ENCODE results near the gene IRF9.

The IRF9 gene

DNA sequence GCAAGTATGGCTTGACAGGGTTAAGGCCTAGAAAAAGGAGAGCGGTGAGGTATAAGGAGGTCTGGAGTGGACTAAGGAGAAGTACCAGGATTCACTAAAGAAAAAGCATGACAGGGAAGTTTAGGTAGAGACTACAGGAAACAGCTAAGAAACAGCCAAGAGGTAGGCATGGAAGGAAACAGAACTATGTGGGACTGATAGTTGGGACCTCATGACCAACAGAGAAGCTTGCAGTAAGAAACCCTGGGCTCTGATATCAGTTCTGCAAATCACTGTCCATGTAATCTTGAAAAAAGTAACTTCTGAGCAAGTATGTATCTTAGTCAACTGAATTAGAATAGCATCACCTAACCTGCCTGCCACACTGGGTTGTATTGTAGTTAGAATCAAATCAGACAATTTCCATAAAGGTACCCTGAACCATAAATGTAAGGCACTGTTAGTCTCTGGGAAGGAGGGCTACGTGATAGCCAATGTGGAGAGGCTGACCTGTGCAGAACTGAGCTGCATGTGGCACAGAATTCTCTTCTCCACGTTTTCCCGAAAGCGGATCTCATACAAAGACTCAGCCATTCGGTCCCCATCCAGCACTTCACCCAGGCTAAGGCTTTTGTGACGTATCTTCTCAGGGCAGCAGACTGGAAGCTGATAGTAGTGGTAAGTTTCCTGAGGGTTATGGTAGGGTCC lies 33.3 kb downstream of the IRF9 start (continued):
- TF ChIP-seq, protein P1, sequence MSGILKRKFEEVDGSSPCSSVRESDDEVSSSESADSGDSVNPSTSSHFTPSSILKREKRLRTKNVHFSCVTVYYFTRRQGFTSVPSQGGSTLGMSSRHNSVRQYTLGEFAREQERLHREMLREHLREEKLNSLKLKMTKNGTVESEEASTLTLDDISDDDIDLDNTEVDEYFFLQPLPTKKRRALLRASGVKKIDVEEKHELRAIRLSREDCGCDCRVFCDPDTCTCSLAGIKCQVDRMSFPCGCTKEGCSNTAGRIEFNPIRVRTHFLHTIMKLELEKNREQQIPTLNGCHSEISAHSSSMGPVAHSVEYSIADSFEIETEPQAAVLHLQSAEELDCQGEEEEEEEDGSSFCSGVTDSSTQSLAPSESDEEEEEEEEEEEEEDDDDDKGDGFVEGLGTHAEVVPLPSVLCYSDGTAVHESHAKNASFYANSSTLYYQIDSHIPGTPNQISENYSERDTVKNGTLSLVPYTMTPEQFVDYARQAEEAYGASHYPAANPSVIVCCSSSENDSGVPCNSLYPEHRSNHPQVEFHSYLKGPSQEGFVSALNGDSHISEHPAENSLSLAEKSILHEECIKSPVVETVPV (CRISPR knock-in tag; IDR thresholded peaks at IDR 0.05), result no peak
- TF ChIP-seq OSR1 (CRISPR knock-in tag; IDR thresholded peaks at IDR 0.05) (no peak), TOX (CRISPR knock-in tag; IDR thresholded peaks at IDR 0.05; ENCODE audit: borderline replicate concordance) (no peak), GLIS3 (CRISPR knock-in tag; IDR thresholded peaks at IDR 0.05) (no peak), ZFP3 (CRISPR knock-in tag; IDR thresholded peaks at IDR 0.05) (no peak)

DNA sequence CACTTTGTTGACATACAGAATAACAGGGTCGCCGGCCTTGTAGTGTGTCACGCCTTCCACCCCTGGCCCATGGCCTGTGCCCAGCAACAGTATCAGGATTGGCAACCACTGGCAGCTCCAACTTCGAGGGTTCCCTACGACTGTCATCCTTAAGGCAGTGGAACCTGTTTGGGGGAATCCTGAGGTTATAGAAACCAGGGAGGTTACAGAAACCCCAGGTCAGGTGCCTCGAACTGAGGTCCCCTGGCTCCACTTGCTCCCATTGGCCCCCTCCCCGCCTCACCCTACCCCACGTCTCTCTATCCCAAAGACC lies 33.8 kb downstream of the IRF9 start:
- no peak; the same call in 2 of the 3 replicates for ATAC-seq
- TF ChIP-seq, protein P1 (CRISPR knock-in tag; IDR thresholded peaks at IDR 0.05), result no peak
- TF ChIP-seq ESRRG (CRISPR knock-in tag; IDR thresholded peaks at IDR 0.05) (no peak), TOX (CRISPR knock-in tag; IDR thresholded peaks at IDR 0.05; ENCODE audit: borderline replicate concordance) (no peak), ZFP3 (CRISPR knock-in tag; IDR thresholded peaks at IDR 0.05) (no peak), ISL1 (CRISPR knock-in tag; IDR thresholded peaks at IDR 0.05) (no peak), GLIS3 (CRISPR knock-in tag; IDR thresholded peaks at IDR 0.05) (no peak), BACH2 (CRISPR knock-in tag; IDR thresholded peaks at IDR 0.05; ENCODE audit: borderline replicate concordance) (no peak)

DNA sequence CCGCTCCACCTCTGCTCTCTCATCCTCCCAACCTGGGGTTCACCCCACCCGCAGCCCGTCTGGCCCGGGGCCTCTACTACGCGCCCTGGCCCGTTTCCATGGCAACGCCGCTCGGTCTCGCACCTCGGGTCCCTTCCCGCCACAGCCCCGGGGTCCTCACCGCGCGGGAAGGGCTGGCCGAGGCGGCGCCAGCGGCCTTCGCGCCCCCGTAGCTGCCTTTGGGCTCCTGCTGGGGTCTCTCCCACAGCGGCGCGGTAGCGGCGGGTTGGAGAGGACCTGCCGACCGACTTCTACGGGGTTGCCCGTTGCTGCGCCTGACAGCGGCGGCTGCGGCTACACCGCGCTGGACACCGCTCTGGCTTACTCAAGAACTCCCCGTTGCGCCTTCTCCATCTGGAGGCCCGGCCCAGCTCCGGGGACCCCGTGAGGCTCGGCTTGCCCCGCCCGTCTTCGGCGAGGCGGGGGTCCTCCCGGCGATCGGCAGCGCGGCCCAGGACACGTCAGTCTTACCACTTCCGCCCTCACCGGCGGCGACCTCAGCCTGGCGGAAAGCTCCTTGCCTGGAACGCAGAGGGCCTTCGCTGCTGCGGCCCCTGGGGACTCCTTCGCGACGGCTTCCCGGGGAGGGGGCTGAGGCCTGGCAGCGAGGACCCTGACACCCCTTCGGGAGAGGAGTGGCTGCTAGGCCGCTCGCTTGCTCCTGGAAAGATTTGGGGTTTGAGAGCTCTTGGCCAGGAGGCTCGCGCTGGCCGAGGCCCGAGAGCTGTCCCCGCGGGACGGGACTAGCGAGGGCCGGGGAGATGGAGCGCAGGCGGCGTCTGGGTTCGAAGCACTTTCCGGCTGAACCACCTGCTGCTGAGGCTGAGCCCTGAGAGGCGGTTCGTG lies 34.4 kb downstream of the IRF9 start, which contains the start of gene TM9SF1:
Gene TM9SF1 (minus strand): TSS at position 256 of the 885 bp plus-strand sequence. CDS start 422 bp downstream, outside the sequence.
- no peak for TF ChIP-seq SNAI2 (CRISPR knock-in tag; IDR thresholded peaks at IDR 0.05)
- TF ChIP-seq, protein P2, sequence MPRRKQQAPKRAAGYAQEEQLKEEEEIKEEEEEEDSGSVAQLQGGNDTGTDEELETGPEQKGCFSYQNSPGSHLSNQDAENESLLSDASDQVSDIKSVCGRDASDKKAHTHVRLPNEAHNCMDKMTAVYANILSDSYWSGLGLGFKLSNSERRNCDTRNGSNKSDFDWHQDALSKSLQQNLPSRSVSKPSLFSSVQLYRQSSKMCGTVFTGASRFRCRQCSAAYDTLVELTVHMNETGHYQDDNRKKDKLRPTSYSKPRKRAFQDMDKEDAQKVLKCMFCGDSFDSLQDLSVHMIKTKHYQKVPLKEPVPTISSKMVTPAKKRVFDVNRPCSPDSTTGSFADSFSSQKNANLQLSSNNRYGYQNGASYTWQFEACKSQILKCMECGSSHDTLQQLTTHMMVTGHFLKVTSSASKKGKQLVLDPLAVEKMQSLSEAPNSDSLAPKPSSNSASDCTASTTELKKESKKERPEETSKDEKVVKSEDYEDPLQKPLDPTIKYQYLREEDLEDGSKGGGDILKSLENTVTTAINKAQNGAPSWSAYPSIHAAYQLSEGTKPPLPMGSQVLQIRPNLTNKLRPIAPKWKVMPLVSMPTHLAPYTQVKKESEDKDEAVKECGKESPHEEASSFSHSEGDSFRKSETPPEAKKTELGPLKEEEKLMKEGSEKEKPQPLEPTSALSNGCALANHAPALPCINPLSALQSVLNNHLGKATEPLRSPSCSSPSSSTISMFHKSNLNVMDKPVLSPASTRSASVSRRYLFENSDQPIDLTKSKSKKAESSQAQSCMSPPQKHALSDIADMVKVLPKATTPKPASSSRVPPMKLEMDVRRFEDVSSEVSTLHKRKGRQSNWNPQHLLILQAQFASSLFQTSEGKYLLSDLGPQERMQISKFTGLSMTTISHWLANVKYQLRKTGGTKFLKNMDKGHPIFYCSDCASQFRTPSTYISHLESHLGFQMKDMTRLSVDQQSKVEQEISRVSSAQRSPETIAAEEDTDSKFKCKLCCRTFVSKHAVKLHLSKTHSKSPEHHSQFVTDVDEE (CRISPR knock-in tag; IDR thresholded peaks at IDR 0.05), result peak; percentile 58; the same call in 1 of the 2 replicates
- TF ChIP-seq TOX (CRISPR knock-in tag; IDR thresholded peaks at IDR 0.05; ENCODE audit: borderline replicate concordance), result no peak
- TF ChIP-seq ISL1 (CRISPR knock-in tag; IDR thresholded peaks at IDR 0.05), result no peak
- TF ChIP-seq, protein P1 (CRISPR knock-in tag; IDR thresholded peaks at IDR 0.05), result no peak
- TF ChIP-seq, protein P3, sequence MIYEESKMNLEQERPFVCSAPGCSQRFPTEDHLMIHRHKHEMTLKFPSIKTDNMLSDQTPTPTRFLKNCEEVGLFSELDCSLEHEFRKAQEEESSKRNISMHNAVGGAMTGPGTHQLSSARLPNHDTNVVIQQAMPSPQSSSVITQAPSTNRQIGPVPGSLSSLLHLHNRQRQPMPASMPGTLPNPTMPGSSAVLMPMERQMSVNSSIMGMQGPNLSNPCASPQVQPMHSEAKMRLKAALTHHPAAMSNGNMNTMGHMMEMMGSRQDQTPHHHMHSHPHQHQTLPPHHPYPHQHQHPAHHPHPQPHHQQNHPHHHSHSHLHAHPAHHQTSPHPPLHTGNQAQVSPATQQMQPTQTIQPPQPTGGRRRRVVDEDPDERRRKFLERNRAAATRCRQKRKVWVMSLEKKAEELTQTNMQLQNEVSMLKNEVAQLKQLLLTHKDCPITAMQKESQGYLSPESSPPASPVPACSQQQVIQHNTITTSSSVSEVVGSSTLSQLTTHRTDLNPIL (CRISPR knock-in tag; IDR thresholded peaks at IDR 0.05; ENCODE audit: low read depth), result no peak
- TF ChIP-seq CSDC2 (CRISPR knock-in tag; IDR thresholded peaks at IDR 0.05), result 0 out of 2 replicates have a peak, but pooled peaks have one; percentile 60
- peak; percentile 96 for ATAC-seq

DNA sequence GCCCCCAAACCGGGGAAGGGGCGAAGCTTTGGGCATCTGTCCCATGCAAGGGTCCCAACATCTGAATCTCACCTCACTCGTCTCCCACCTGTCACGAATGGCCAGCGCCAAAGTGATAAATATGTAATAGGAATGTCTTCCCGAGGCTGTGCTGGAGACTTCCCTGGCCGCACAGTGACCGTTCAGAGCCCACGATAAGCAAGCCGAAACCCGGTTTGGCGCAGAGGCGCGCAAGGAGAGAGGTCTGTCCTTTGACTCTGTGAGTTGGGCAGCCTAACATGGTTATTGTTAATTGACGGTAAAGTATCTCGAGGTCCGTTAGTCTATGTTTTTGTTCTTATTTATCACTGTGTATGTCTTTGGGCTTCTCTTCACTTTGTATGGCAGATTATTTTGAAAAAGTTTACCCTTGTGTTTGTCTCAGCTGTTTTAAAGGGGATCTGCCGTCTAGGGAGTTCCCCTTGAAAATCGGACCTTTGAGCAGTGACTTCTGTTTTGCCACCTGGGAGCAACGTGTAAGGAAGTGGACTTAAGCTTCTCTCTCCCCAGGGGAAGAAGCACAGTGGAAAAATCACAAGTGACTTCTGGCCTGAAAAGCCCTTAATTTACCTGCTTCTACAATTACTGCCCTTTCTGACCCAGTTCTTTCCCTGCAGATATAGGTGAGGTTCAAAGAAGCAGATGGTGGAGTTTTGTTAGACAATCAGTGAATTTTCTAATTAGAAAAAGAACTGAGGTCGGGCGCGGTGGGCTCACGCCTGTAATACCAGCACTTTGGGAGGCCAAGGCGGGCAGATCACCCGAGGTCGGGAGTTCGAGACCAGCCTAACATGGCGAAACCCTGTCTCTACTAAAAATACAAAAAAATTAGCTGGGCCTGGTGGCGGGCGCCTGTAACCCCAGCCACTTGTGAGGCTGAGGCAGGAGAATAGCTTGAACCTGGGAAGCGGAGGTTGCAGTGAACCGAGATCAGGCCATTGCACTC lies 35.3 kb downstream of the IRF9 start:
- peak; percentile 56 for ATAC-seq
- TF ChIP-seq TCF4 (CRISPR knock-in tag; IDR thresholded peaks at IDR 0.05; ENCODE audit: borderline replicate concordance) (no peak), SNAI2 (CRISPR knock-in tag; IDR thresholded peaks at IDR 0.05) (no peak), ZNF8 (CRISPR knock-in tag; IDR thresholded peaks at IDR 0.05) (no peak)
